Ramos (cell line): Measurements from ENCODE around the gene F10.

ENCODE experiments used
- in situ Hi-C: fragments of 300-500 bp; cut with MboI; formaldehyde crosslinking; loops from one replicate; pipeline ENCODE4 v1.14.3; 2022; ENCODE audit warnings: low sequenced_read_pairs; ENCODE audit not compliant: unreplicated experiment

F10 gene

DNA sequence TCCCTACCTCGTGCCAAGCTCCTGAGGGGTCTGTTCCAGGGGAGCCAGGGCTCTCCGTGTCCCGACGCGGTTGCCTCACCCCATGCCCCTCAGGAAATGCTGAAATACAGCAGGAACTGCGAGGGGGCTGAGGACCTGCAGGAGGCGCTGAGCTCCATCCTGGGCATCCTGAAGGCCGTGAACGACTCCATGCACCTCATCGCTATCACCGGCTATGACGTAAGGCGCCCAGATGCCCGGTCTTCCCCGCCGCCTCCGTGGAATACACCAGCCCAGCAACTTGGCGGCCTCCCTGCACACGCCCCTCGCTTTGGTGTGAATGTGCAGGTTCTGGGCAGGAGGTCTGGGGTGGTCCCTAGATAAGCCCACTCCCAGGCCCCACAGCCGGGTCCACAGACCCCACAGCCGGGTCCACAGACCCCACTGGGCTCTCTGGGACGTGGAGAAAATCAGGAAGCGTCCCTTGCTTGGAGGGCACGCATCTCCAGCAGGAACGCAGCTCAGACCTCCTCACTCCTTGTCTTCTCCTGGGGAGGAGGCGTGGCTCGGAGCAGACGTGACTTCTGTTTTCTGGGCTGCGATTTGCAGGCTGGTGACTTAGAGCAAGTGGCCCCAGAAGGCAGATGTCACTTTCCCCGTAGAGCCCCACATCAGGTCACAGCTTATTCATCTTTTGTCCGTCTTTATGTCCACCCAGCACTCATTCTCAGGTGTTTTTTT, 36.4 kb upstream of the F10 start:
- in situ Hi-C loops, result no loop called here

DNA sequence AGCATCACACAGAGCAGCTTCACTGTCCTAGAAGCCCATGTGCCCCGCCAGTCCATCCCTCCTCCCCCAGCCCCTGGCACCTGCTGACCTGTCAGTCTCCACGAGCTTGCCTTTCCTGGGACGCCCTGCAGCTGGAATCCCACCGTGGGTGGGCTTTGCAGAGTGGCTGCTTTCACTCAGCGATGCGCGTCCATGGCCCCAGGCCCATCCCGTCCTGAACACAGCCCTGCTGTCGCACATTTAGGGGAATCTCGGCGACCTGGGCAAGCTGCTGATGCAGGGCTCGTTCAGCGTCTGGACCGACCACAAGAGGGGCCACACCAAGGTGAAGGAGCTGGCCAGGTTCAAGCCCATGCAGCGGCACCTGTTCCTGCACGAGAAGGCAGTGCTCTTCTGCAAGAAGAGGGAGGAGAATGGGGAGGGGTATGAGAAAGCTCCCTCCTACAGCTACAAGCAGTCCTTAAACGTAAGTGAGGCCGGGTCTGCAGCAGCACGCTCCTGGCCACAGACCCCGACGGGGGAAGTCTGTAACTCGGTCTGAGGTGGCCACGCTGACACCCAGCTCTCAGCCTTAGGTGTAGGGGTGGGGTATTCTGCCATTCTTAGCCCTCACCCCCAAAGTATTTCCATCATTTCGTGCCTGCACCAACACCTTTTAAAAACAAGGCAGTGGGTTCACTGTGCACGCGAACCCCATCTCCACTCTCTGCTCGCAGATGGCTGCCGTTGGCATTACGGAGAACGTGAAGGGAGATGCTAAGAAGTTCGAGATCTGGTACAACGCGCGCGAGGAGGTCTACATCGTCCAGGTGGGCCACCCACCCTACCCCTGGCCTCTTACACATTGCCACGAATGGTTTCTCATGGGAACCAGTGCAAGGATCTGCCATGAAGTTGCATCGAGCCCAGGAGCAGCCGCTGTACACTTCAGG, 35.3 kb upstream of the F10 start:
- in situ Hi-C loops, result no loop called here

DNA sequence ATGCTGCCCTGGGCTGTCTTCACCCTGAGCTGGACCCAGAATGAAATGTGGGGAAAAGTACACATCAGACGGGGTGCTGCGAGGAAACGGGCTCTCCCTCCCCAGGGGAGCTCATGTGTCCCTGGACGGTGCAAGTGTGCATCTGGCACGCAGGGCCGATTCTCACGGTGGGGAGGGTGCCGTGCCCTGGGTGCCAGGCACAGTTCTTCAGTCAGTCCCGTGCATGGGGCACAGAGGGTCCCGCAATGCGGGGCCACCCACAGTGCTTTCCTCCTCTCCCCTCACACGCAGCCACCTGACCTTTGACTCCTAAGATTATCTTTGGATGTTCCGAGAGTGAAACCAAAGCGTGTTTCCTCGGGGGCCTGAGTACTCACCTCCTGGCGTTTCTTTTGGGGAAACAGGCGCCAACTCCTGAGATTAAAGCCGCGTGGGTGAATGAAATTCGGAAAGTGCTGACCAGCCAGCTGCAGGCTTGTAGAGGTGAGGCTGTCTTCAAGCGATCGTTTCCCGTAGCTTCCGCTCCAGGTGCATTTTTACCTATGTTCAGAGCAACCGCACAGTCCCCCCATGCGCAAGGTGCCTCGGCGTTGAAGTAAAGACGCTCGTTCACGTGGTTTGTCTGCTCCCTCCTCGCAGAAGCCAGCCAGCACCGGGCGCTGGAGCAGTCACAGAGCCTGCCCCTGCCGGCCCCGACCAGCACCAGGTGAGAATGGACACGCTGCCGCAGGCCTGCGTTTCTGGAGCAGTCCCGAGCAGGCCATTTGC, 34.5 kb upstream of the F10 start:
- in situ Hi-C loops, result no loop called here

DNA sequence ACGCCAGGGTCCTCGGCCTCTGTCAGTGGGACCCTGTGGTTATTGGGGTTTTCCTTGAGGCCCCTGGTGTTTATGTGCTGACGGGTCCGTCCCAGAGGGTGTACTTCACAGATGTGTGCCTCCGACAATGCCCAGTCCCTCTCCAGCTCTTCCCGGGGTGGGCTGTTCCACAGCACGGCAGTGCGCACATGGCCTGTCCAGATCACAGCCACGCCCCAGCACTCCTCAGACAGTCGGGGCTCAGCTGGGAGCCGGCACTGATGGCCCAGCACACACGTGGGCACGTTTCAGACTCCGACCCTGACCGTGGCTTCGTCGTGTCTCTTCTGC, 33.9 kb upstream of the F10 start:
- in situ Hi-C loops, result no loop called here

DNA sequence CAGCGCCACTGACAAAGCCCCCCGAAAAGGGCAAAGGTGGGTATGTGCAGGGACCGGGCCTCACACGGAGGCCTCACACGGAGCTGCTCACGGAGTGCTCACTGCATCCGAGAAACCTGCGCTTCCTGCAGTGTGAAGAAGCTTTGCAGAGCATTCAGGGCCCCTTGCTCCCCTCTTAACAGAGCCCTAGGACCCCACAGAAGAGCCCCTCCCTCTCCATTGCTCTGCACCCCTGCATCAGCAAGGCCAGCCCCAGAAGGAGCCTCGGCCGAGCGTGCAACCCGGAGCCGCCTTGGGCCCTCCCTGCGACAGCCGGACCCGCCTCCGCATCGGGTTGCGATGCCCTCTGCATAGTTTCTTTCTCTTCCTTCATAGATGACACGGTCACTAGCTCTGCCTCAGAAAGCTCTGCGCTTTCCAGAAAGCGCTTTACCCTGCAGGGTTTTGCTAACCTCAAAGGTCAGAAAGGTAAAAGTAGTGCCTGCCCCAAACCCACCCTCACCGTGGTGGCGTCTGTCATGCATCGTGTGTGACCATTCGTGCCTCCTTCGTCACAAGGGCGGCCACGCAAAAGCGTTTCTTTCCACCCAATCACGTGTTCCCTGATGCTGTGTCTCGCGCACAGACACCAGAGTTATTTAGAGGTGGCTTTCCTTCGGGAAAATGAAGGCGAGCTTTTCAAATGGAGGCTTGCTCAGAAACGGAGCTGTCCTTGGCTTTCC, 32.7 kb upstream of the F10 start:
- in situ Hi-C loops, result no loop called here

DNA sequence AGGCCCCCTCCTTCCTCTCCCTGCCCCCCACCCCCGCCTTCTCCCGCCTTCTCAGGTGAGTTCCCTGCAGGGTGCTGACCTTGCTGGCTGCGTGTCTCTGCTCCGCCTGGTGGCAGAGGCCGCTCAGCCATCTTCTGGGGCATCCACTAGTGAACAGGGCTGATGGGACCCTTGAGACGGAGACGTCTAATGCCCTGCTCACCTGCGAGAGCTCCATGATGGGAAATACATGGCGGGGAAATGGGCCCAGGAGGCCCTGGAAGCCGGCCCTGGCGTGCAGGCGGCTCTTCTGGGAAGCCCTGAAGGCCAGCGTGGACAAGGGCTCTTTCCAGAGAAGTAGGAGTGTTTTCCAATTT, 32.2 kb upstream of the F10 start:
- in situ Hi-C loops, result no loop called here

DNA sequence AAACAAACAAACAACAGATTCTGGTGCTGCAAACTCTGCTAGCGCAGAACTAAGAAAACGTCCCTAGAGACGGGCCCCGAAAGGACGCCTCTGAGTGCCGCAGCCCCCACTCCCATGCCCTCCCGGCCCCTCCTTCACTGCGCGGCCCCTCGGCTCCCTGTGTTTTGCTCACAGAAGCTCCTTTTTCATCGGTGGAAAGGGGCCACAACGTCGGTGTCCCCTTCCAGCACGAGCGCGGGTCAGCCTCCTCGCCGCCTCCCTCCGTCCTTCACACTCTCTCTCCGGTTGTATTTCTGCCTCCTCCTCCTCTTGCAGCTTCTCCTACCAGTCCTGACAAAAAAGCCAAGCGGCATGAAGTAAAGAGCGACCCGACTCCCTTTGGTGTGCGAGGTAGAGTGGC, 31.8 kb upstream of the F10 start:
- in situ Hi-C loops, result no loop called here

DNA sequence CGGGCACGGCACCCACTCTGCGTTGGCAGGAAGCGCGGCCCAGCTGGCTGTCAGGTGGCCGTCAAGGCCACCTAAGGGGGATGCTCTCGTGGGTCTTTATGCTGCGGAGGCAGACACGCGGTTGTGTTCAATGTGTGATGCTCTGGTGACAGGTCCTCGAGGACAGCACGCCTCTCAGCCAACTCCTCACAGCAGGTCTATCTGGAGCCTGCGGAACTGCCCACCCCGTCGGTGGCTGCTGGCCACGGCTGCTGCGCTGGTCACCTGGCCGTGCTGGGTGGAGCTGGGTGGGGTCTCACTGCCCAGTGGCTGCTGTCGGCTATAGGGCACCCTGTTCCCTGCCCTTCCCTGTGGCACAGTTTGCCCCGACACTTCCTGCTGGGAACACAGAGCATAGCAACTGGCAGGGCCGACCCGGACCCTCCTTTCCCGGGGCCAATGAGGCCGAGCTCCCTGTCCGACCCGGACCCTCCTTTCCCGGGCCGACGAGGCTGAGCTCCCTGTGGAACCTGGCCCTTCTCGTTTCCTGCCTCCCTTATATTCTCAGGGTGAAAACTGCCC, 31.3 kb upstream of the F10 start:
- in situ Hi-C loops, result no loop called here

DNA sequence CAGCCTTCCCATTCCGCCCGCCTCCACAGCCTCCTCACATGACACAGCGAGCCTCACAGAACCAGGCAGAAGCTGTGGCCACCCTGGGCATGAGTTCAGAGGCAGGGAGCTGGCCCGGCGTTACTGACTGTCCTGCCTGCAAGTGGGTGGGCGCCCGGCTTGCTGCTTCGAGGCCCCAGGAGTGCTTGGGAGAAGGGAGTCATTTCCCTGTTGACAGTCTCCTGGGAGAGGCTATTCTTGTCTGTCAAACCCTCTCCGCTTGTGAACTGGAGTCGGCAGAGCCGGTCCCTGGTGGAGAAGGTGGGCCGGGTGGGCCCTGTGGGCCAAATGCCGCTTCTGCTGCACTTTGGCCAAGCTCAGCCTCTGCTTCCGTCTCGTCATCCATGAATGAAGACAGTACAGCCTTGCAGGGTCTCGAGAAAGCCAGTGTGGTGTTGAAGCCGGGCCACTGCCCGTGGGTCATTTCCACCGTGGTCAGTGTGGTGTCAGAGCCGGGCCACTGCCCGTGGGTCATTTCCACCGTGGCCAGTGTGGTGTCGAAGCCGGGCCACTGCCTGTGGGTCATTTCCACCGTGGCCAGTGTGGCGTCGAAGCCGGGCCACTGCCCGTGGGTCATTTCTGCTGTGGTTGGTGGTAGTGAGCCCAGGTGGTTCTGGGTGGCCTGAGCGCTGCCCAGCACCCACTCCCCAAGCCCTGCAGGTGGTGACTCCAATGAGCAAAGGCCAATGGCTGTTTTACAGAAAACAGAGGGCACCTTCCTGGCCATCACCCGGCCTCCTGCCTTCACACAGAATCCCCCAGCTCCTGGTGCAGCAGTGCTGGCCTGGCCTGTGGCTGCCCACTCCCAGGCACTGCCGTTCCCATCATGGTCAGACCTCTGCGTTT, 30.5 kb upstream of the F10 start:
- in situ Hi-C loops, result no loop called here

DNA sequence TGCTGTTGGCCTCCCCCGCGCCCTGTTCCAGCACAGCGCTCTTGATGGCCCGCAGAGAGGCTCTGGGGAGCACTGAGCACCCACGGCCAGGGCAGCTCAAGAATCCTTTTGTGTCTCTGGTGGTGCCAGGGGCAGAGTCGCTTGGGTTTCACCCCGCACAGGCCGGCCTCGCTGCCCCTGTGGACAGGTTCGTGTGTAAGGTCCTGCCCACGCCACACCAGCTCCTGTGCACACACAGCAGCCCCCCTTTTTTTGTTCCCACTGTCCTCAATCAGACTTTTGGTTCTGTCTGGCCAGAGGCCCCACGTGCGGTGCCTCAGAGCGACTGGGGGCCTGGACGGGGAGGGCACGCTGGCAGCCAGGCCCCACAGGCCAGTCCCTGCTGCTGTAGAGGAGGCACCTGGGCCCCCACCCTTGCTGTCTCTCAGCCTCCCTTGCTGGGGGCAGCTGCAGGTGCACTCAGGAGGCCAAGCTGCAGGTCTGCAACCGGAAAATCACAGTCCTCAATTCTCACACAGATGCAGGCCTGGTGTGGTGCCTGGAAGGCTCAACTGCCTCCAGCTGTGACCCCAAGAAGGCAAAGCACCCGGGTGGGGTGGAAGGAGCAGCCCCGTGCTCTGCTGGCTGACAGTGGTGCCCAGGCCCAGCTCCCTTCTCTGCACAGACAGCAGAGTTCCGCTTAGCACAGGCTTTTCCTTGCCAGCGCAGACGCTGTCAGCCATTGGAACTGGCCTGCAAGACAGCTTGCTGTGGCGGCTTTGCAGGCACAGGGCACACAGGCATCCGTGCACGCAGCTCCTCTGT, 29.6 kb upstream of the F10 start:
- in situ Hi-C loops, result no loop called here

DNA sequence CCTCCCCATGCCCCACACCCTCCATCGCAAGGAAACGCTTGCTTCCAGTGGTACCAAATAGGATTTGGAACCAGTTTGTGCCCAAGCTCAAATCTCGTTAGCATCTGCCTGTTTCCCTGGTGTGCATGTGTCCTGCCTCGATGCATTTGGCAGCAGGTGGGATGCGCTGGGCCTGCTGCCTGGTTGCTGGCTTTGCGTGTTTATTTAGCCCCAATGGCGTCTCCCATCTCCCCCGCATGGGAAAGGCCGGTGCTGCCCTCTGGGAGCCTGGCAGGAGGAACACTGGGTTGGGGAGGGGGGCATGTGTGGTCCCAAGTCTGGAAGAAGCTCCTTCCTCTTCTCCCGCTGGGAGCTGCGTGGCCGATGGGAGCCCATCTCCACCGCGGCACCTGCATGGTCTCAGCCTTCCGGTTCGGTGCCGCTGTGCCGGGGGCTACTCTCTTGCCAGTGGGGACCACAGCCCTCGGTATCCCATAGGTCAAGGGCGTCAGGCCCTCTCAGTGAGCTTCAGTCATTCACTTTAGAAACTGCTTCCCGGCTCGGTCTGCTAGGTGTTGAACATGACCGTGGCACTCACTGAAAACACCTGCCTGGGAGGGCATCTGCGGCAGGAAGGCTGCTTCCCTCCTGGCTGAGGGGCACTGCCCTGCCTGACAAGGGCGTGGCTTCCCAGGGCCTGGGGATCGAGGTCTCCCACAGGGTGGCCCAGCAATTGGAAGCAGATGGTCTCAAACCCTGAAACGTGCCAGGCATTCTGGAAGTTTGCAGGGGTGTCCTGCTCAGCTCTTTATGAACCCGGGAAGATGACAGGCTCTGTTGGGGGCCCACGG, 28.8 kb upstream of the F10 start:
- in situ Hi-C loops, result no loop called here

DNA sequence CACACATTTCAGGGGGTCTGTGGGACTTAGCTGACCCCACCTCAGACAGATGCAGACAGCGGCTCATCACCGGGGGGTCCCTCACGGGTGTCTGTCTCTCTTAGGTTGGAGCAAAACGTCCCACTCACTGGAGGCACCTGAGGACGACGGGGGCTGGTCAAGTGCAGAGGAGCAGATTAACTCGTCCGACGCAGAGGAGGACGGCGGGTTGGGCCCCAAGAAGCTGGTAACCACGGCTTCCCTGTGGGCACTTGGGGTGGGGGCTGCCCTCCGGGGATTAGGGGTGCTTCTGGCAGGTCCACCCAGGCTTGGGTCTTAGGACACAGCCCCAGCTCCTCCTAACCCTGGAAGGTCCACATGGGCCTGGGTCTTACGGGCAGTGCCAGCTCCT, 28.2 kb upstream of the F10 start:
- in situ Hi-C loops, result no loop called here

DNA sequence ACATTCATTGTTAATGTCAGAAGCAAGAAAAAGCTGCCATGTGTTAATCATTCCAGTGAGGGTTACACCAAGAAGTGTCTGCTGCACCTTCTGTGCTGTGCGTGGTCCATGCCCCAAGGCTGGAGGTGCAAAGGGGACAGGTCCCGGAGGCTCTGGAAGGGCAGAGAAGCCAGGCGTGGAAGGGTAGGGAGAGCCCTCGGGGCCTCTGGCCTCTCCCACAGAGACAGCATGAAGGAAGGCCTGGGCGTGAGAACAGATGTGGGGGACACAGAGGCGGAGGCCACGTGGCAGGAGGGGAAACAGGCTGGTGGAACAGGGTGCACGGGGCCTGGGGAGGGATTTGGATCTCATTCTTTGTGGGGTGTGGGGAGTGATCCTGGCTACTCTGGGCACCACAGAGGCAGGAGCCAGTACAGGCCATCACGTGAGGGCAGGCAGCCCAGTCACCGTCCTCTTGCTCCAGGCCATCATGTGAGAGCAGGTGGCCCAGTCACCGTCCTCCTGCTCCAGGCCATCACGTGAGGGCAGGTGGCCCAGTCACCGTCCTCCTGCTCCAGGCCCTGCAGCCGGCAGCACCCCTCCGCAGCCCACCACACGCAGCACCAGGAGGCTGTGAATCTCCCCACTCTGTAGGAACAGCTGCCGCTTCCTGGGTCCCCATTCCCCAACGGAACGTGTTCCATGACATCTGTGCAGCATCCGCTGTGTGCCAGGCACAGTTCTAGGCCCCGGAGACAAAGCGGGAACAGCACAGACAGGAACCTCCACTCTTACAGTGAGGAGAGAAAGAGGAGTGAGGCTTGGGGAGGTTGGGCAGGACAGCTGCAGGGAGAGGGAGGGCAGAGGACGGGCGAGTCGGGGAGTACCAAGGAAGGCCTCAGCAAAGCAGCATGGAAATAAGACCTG, 27.2 kb upstream of the F10 start:
- in situ Hi-C loops, result no loop called here

DNA sequence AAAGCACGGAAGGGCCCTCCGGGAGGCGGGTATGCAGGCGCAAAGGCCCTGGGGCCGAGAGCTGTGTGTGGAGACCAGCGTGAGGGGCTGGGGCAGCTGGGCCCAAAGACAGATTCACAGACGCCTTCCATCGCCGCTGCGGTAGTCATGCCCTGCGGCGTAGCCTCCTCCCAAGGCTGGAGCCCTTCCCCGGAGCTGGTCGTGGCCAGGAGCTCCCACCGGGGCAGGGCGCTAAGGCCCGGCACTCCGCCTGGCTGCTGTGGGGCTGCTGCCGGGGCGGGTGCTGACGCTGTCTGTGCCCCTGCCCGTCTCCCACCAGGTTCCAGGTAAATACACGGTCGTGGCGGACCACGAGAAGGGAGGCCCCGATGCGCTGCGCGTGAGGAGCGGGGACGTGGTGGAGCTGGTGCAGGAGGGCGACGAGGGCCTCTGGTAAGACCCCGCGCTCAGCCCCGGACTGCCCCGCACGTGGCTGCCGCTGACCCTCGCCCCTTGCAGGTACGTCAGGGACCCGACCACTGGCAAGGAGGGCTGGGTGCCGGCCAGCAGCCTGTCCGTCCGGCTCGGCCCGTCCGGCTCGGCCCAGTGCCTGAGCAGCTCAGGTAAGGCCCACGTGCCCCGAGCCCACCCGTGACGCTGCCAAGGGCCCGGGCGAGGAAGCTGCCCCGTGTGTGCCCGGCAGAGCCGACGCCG, 26.4 kb upstream of the F10 start:
- in situ Hi-C loops, result no loop called here

DNA sequence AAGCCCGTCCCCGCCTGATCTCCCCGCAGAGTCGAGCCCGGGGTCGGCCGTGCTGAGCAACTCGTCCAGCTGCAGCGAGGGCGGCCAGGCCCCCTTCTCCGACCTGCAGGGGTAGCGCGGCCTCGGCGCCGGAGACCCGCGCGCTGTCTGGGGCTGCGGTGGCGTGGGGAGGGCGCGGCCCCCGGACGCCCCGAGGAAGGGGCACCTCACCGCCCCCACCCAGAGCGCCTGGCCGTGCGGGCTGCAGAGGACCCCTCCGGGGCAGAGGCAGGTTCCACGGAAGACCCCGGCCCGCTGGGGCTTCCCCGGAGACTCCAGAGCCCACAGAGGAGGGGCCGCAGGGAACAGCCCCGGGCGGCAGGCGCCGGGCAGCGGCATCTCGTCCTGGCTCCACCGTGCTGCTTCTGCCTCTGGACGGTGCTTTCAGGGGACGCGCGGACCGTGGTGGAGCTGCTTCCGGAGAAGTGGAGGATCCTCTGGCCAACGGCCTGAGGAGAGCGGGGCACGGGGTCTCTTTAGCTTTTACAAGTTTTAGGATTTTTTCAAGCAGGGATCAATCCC, 25.8 kb upstream of the F10 start:
- in situ Hi-C loops, result no loop called here

DNA sequence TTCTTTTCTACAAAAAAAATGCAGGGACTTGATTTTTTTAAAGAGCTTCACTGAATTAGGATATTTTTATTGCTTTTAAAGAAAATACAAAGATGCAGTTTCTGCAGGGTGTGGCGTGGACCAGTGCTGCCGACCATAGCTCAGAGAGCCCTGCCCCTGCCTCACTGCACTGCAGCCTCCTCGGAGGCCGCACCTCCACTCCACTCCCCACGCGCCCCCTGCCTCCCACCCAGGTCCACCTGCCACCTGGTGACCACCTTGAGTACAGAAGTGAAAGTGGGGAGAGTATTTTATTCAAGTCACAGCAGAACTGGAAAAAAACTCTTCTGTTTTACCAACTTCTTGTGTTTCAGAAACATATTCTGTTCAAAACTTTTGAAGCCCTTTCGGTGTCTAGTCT, 24.9 kb upstream of the F10 start:
- in situ Hi-C loops, result no loop called here
